SIG-M5 treated with dmso at 0.1 percent for 504 hours (cell line): ENCODE results near the gene ILRUN.
"Not testable (repeated sequence)": the region's sequence is repeated elsewhere in the genome, so short reads cannot be mapped to it uniquely, and the experiment has no call there.

Source experiments
- DNase-seq: peaks from one replicate; lab custom pipeline; 2025; ENCODE audit not compliant: unreplicated experiment; lab: John Stamatoyannopoulos, UW

The ILRUN gene

GRCh38 chr6:34665019-34665418 is 31.5 kb downstream of the ILRUN start:
- DNase-seq = no peak

GRCh38 chr6:34664256-34664971 is 32.2 kb downstream of the ILRUN start:
- peak; percentile 62 for DNase-seq

GRCh38 chr6:34663831-34664255 is 32.7 kb downstream of the ILRUN start:
- DNase-seq = peak; percentile 52

- no peak for DNase-seq
These were observed 33.2 kb downstream of the ILRUN start for GRCh38 chr6:34663371-34663770.

GRCh38 chr6:34661357-34661756 is 35.2 kb downstream of the ILRUN start:
- DNase-seq = no peak

- DNase-seq = no peak
These were observed 37.8 kb downstream of the ILRUN start for GRCh38 chr6:34658605-34659265.

- DNase-seq = not testable (repeated sequence)
These were observed 38.5 kb downstream of the ILRUN start for GRCh38 chr6:34657979-34658480.

GRCh38 chr6:34657307-34657978 is 39.1 kb downstream of the ILRUN start:
- DNase-seq = peak; percentile 26

GRCh38 chr6:34657037-34657306 is 39.6 kb downstream of the ILRUN start:
- DNase-seq = no peak

GRCh38 chr6:34656378-34657036 is 40.1 kb downstream of the ILRUN start:
- peak; percentile 27 for DNase-seq

GRCh38 chr6:34655876-34656377 is 40.6 kb downstream of the ILRUN start:
- DNase-seq = not testable (repeated sequence)

- DNase-seq = no peak
These were observed 42.4 kb downstream of the ILRUN start for GRCh38 chr6:34654061-34654710.

- no peak for DNase-seq
These were observed 44.3 kb downstream of the ILRUN start for GRCh38 chr6:34652263-34652662.

GRCh38 chr6:34650823-34651222 is 45.7 kb downstream of the ILRUN start:
- DNase-seq = no peak

GRCh38 chr6:34650232-34650631 is 46.3 kb downstream of the ILRUN start:
- DNase-seq = not testable (repeated sequence)

GRCh38 chr6:34648806-34649205 is 47.8 kb downstream of the ILRUN start:
- no peak for DNase-seq
